Measurements from ENCODE around the gene SFRP4.

GRCh38 chr7:37894671-37895070 lies 21.9 kb downstream of the SFRP4 start:
- TF ChIP-seq SIN3A (IDR thresholded peaks at IDR 0.05; ENCODE audit: borderline replicate concordance, low read depth, low read length) (no peak), EZH2phosphoT487 (IDR thresholded peaks at IDR 0.05; ENCODE audit: borderline replicate concordance, low read depth) (no peak), JUND (IDR thresholded peaks at IDR 0.05) (no peak), NFIC (IDR thresholded peaks at IDR 0.05; ENCODE audit: borderline replicate concordance) (no peak)
- TF ChIP-seq, protein P1, sequence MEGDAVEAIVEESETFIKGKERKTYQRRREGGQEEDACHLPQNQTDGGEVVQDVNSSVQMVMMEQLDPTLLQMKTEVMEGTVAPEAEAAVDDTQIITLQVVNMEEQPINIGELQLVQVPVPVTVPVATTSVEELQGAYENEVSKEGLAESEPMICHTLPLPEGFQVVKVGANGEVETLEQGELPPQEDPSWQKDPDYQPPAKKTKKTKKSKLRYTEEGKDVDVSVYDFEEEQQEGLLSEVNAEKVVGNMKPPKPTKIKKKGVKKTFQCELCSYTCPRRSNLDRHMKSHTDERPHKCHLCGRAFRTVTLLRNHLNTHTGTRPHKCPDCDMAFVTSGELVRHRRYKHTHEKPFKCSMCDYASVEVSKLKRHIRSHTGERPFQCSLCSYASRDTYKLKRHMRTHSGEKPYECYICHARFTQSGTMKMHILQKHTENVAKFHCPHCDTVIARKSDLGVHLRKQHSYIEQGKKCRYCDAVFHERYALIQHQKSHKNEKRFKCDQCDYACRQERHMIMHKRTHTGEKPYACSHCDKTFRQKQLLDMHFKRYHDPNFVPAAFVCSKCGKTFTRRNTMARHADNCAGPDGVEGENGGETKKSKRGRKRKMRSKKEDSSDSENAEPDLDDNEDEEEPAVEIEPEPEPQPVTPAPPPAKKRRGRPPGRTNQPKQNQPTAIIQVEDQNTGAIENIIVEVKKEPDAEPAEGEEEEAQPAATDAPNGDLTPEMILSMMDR (IDR thresholded peaks at IDR 0.05) = no peak
- TF ChIP-seq, protein P2, sequence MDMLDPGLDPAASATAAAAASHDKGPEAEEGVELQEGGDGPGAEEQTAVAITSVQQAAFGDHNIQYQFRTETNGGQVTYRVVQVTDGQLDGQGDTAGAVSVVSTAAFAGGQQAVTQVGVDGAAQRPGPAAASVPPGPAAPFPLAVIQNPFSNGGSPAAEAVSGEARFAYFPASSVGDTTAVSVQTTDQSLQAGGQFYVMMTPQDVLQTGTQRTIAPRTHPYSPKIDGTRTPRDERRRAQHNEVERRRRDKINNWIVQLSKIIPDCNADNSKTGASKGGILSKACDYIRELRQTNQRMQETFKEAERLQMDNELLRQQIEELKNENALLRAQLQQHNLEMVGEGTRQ (IDR thresholded peaks at IDR 0.05; ENCODE audit: borderline replicate concordance, low read depth, low read length) = no peak

Measured in SK-N-SH (cell line).